Uterus (tissue), 4 donors: Measurements from ENCODE around the gene MTG2. TPM values are rescaled to one million over a fixed set of nuclear protein-coding genes. Genes with fewer than 3 reads are reported as not detected.

Source experiments
- DNase-seq, 2 donors: peaks; one replicate each; pipeline ENCODE4 v3.0.0-alpha.2; 2019 to 2020
- H3K27ac ChIP-seq, 2 donors: fragments of 200-600 bp; sonication (generic); 1 replicate in 1 of 2; 2 replicates in 1 of 2; pipeline ENCODE4 v1.5.1; 2016 to 2018
- H3K27me3 ChIP-seq, 2 donors: fragments of 200-600 bp; sonication (generic); one replicate each; pipeline ENCODE4 v1.5.1; 2018 to 2019; ENCODE audit warnings: control low read depth in 1 of 2
- H3K36me3 ChIP-seq, 2 donors: fragments of 200-600 bp; sonication (generic); one replicate each; pipeline ENCODE4 v1.5.1; 2019; ENCODE audit warnings: control low read depth in 1 of 2
- H3K4me1 ChIP-seq, 2 donors: fragments of 200-600 bp; sonication (generic); one replicate each; pipeline ENCODE4 v1.5.1; 2018 to 2019; ENCODE audit warnings: control low read depth in 1 of 2
- H3K4me3 ChIP-seq, 2 donors: fragments of 200-600 bp; sonication (generic); 1 replicate in 1 of 2; 2 replicates in 1 of 2; pipeline ENCODE4 v1.5.1; 2018 to 2019; ENCODE audit warnings: mild to moderate bottlenecking in 1 of 2
- H3K9me3 ChIP-seq, 2 donors: fragments of 200-600 bp; sonication (generic); one replicate each; pipeline ENCODE4 v1.5.1; 2019; ENCODE audit warnings: control low read depth in 1 of 2
- CTCF ChIP-seq, 4 experiments: fragments of 200-600 bp in 2 of 4; fragments of 450-650 bp in 2 of 4; sonication (generic) in 2 of 4; IDR thresholded peaks; one replicate each; pipeline ENCODE4 v1.5.1; 2016 to 2019; ENCODE audit warnings: antibody characterized with exemption in 4 of 4, mild to moderate bottlenecking in 2 of 4, moderate library complexity in 1 of 4
- POLR2A ChIP-seq, 2 donors: fragments of 450-650 bp; IDR thresholded peaks; one replicate each; pipeline ENCODE4 v1.6.1; 2016; ENCODE audit warnings: antibody characterized with exemption in 2 of 2, mild to moderate bottlenecking in 1 of 2, moderate library complexity in 1 of 2
- intact Hi-C: fragments of 100-400 bp; cut with DNase I; formaldehyde crosslinking; loops from one replicate; pipeline ENCODE4 v1.15.1; 2023; ENCODE audit warnings: low total_unique reads
- total RNA-seq, 4 donors: library from RNA; depleted of rRNA in 3 of 4; stranded (reverse); fragments of >200 nt in 3 of 4; gene quantifications; one replicate each; pipeline versions ENCODE4 v1.1.0 to v1.2.4, GENCODE V29; 2014 to 2023
- donor health status: DM: yes; HTN: yes; CAD: no.

MTG2 gene
- total RNA-seq, 4 donors from 2014 or later, result 0.59 to 38.5 (median 22.7) TPM

DNA sequence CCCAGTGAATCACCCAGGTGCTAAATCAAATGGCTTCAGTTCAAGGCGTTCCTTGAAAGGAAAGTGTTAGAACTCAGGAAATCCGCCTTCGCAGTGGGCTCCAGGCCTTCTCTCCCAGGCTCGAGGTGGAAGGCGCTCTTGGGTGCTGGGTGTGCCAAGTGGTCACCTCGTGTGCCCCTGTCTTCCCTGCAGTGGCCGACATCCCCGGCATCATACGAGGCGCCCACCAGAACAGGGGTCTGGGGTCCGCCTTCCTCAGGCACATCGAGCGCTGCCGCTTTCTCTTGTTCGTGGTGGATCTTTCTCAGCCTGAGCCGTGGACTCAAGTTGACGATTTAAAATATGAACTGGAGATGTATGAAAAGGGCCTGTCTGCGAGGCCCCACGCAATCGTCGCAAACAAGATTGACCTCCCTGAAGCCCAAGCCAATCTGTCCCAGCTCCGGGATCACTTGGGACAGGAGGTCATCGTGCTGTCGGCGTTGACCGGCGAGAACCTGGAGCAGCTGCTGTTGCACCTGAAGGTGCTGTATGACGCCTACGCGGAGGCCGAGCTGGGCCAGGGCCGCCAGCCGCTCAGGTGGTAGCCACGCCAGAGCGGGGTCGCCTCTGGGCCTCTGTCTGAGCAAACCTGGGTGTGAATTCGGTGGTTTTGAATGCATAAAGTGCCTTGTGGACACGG is 17.8 kb downstream of the MTG2 start:
- Histone ChIP-seq H3K27me3 (no peaks in the 10 kb centered on the region), H3K9me3 (no peaks in the 10 kb centered on the region), H3K4me1 (no peaks in the 10 kb centered on the region), H3K27ac (no peak overlapping the region), H3K4me3 (no peak overlapping the region), H3K36me3 (no peaks in the 10 kb centered on the region)
- TF ChIP-seq CTCF (IDR thresholded peaks at IDR 0.05) (no peak), POLR2A (IDR thresholded peaks at IDR 0.05) (no peak)
- intact Hi-C loops, result no loop called here
- no peak for DNase-seq

- no peaks in the 10 kb centered on the region for H3K9me3 ChIP-seq
- no peaks in the 10 kb centered on the region for H3K4me1 ChIP-seq
- TF ChIP-seq CTCF (IDR thresholded peaks at IDR 0.05), result no peak
- TF ChIP-seq POLR2A (IDR thresholded peaks at IDR 0.05), result no peak
- no peaks in the 10 kb centered on the region for H3K36me3 ChIP-seq
- intact Hi-C loops, result no loop called here
- no peak overlapping the region for H3K27ac ChIP-seq
- H3K27me3 ChIP-seq, result no peaks in the 10 kb centered on the region
- H3K4me3 ChIP-seq, result no peak overlapping the region
- DNase-seq, result no peak
Measured at GRCh38 chr20:62201173-62202082, 18.6 kb downstream of the MTG2 start.

- DNase-seq, result no peak
- no peaks in the 10 kb centered on the region for H3K27me3 ChIP-seq
- TF ChIP-seq CTCF (IDR thresholded peaks at IDR 0.05) (no peak), POLR2A (IDR thresholded peaks at IDR 0.05) (no peak)
- no peak overlapping the region for H3K4me3 ChIP-seq
- no peaks in the 10 kb centered on the region for H3K36me3 ChIP-seq
- no peak overlapping the region for H3K27ac ChIP-seq
- no peaks in the 10 kb centered on the region for H3K4me1 ChIP-seq
- intact Hi-C loops, result no loop called here
- no peaks in the 10 kb centered on the region for H3K9me3 ChIP-seq
Measured at GRCh38 chr20:62202083-62202395, 19.2 kb downstream of the MTG2 start.

GRCh38 chr20:62202676-62203377 is 20.0 kb downstream of the MTG2 start:
- no peak for DNase-seq
- intact Hi-C loops, result no loop called here
- H3K27me3 ChIP-seq, result no peaks in the 10 kb centered on the region
- H3K4me3 ChIP-seq, result no peak overlapping the region
- no peaks in the 10 kb centered on the region for H3K9me3 ChIP-seq
- no peak for TF ChIP-seq CTCF (IDR thresholded peaks at IDR 0.05)
- TF ChIP-seq POLR2A (IDR thresholded peaks at IDR 0.05), result no peak
- H3K36me3 ChIP-seq, result no peaks in the 10 kb centered on the region
- H3K27ac ChIP-seq, result no peak overlapping the region
- no peaks in the 10 kb centered on the region for H3K4me1 ChIP-seq
